ENCODE results near the gene CCNL2. TPM values are rescaled to one million over a fixed set of nuclear protein-coding genes. Genes with fewer than 3 reads are reported as not detected.
A peak's percentile ranks its signal among the peaks of the same experiment; 100 is the strongest.

CCNL2 gene
- total and polyA plus RNA-seq, 2 of the 13 experiments (the other 11 are each of a cell fraction or from before 2014, with no cell fraction given), result 105 to 340 TPM

DNA sequence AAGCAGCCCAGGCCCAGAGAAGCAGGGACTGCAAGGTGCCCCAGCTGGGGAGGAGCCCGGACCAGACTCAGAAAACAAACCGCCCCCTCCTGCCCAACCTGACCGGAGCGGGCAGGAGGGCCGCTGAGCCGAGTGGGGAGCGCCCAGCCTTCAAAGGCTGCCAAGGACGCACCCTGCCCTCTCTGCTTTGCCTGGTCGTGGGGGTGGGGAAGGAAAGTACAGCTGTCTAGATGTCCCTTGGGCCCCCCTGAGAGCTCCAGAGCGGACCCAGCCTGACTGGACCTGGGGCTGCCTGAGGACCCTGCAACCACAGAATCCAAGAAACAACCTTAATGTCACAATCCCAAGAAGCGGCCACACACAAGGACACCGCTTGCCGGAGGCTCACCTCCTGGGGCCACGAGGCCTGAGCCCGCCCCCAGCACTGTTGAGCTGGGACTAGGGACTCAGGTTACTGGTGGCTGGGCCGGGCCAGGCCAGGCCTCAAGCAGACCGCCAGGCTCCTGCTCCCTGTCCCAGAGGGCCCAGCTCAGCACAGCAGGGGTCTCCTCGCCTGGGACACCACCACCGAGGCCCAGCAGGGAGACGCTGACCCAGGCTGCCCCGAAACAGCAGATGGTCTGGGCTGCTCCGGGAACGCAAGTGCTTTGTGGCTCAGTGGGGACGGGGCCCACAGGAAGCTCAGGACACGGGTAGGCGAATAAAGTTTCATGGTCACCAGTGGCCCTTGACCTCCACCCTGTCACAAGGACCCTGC, 51.3 kb downstream of the CCNL2 start (continued):
- TF ChIP-seq, protein P1, sequence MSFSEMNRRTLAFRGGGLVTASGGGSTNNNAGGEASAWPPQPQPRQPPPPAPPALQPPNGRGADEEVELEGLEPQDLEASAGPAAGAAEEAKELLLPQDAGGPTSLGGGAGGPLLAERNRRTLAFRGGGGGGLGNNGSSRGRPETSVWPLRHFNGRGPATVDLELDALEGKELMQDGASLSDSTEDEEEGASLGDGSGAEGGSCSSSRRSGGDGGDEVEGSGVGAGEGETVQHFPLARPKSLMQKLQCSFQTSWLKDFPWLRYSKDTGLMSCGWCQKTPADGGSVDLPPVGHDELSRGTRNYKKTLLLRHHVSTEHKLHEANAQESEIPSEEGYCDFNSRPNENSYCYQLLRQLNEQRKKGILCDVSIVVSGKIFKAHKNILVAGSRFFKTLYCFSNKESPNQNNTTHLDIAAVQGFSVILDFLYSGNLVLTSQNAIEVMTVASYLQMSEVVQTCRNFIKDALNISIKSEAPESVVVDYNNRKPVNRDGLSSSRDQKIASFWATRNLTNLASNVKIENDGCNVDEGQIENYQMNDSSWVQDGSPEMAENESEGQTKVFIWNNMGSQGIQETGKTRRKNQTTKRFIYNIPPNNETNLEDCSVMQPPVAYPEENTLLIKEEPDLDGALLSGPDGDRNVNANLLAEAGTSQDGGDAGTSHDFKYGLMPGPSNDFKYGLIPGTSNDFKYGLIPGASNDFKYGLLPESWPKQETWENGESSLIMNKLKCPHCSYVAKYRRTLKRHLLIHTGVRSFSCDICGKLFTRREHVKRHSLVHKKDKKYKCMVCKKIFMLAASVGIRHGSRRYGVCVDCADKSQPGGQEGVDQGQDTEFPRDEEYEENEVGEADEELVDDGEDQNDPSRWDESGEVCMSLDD (CRISPR knock-in tag; IDR thresholded peaks at IDR 0.05; ENCODE audit: borderline replicate concordance), result no peak
- peak; percentile 67; the same call in 1 of the 2 replicates for TF ChIP-seq SP5 (CRISPR knock-in tag; IDR thresholded peaks at IDR 0.05; ENCODE audit: borderline replicate concordance, low read depth)
- TF ChIP-seq ZFP62 (CRISPR knock-in tag; IDR thresholded peaks at IDR 0.05), result no peak
- TF ChIP-seq ZSCAN22 (CRISPR knock-in tag; IDR thresholded peaks at IDR 0.05), result no peak
- peak; percentile 79; the same call in 1 of the 2 replicates for TF ChIP-seq ZMAT3 (CRISPR knock-in tag; conservative IDR thresholded peaks at IDR 0.05)
- peak; percentile 72 for TF ChIP-seq ZBTB7B (CRISPR knock-in tag; IDR thresholded peaks at IDR 0.05)
- TF ChIP-seq, protein P2, sequence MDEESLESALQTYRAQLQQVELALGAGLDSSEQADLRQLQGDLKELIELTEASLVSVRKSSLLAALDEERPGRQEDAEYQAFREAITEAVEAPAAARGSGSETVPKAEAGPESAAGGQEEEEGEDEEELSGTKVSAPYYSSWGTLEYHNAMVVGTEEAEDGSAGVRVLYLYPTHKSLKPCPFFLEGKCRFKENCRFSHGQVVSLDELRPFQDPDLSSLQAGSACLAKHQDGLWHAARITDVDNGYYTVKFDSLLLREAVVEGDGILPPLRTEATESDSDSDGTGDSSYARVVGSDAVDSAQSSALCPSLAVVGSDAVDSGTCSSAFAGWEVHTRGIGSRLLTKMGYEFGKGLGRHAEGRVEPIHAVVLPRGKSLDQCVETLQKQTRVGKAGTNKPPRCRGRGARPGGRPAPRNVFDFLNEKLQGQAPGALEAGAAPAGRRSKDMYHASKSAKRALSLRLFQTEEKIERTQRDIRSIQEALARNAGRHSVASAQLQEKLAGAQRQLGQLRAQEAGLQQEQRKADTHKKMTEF (CRISPR knock-in tag; IDR thresholded peaks at IDR 0.05), result peak; percentile 63; the same call in 1 of the 2 replicates
- TF ChIP-seq, protein P3, sequence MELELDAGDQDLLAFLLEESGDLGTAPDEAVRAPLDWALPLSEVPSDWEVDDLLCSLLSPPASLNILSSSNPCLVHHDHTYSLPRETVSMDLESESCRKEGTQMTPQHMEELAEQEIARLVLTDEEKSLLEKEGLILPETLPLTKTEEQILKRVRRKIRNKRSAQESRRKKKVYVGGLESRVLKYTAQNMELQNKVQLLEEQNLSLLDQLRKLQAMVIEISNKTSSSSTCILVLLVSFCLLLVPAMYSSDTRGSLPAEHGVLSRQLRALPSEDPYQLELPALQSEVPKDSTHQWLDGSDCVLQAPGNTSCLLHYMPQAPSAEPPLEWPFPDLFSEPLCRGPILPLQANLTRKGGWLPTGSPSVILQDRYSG (CRISPR knock-in tag; IDR thresholded peaks at IDR 0.05), result no peak
- TF ChIP-seq RXRB (CRISPR knock-in tag; IDR thresholded peaks at IDR 0.05; ENCODE audit: borderline replicate concordance), result peak; percentile 31
- TF ChIP-seq RFX1 (IDR thresholded peaks at IDR 0.05), result no peak
- TF ChIP-seq, protein P4, sequence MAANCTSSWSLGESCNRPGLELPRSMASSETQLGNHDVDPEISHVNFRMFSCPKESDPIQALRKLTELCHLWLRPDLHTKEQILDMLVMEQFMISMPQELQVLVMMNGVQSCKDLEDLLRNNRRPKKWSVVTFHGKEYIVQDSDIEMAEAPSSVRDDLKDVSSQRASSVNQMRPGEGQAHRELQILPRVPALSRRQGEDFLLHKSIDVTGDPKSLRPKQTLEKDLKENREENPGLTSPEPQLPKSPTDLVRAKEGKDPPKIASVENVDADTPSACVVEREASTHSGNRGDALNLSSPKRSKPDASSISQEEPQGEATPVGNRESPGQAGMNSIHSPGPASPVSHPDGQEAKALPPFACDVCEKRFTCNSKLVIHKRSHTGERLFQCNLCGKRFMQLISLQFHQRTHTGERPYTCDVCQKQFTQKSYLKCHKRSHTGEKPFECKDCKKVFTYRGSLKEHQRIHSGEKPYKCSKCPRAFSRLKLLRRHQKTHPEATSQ (CRISPR knock-in tag; IDR thresholded peaks at IDR 0.05; ENCODE audit: borderline replicate concordance), result no peak
- TF ChIP-seq, protein P5, sequence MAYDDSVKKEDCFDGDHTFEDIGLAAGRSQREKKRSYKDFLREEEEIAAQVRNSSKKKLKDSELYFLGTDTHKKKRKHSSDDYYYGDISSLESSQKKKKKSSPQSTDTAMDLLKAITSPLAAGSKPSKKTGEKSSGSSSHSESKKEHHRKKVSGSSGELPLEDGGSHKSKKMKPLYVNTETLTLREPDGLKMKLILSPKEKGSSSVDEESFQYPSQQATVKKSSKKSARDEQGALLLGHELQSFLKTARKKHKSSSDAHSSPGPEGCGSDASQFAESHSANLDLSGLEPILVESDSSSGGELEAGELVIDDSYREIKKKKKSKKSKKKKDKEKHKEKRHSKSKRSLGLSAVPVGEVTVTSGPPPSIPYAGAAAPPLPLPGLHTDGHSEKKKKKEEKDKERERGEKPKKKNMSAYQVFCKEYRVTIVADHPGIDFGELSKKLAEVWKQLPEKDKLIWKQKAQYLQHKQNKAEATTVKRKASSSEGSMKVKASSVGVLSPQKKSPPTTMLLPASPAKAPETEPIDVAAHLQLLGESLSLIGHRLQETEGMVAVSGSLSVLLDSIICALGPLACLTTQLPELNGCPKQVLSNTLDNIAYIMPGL (CRISPR knock-in tag; IDR thresholded peaks at IDR 0.05; ENCODE audit: borderline replicate concordance in 1 of 2, low read depth in 1 of 2), result peak; percentile 53 to 88; a peak in 3 of 4 replicates
- TF ChIP-seq SPEN (CRISPR knock-in tag; IDR thresholded peaks at IDR 0.05; ENCODE audit: low read depth), result peak; percentile 17; the same call in 1 of the 2 replicates
- TF ChIP-seq CBX5 (CRISPR knock-in tag; IDR thresholded peaks at IDR 0.05; ENCODE audit: borderline replicate concordance), result 0 out of 2 replicates have a peak, but pooled peaks have one; percentile 11
- peak; percentile 32; the same call in 1 of the 2 replicates for TF ChIP-seq ZZZ3 (CRISPR knock-in tag; IDR thresholded peaks at IDR 0.05; ENCODE audit: borderline replicate concordance)
- TF ChIP-seq AGO2 (optimal IDR thresholded peaks at IDR 0.05; ENCODE audit: low read depth, low read length), result peak; percentile 23
- TF ChIP-seq JARID2 (CRISPR knock-in tag; IDR thresholded peaks at IDR 0.05; ENCODE audit: insufficient replicate concordance), result no peak
- TF ChIP-seq MZF1 (CRISPR knock-in tag; IDR thresholded peaks at IDR 0.05; ENCODE audit: borderline replicate concordance), result no peak
- peak; percentile 68 for TF ChIP-seq HDAC1 (CRISPR knock-in tag; IDR thresholded peaks at IDR 0.05)
- TF ChIP-seq YEATS2 (CRISPR knock-in tag; IDR thresholded peaks at IDR 0.05; ENCODE audit: borderline replicate concordance), result peak; percentile 66
- peak; percentile 29; the same call in 1 of the 2 replicates for TF ChIP-seq HDAC2 (CRISPR knock-in tag; IDR thresholded peaks at IDR 0.05)
